HL-60/S4 (cell line): ENCODE data around the gene TNRC6A.
"Not testable (repeated sequence)": the region's sequence is repeated elsewhere in the genome, so short reads cannot be mapped to it uniquely, and the experiment has no call there.

Source experiments
- in situ Hi-C: fragments of 300-500 bp; cut with MboI; formaldehyde crosslinking; loops from 2 replicates; pipeline ENCODE4 v1.14.3; 2022; ENCODE audit warnings: low sequenced_read_pairs

The TNRC6A gene

GRCh38 chr16:24723663-24724062 is 5.8 kb upstream of the TNRC6A start:
- in situ Hi-C loops, result no loop called here

GRCh38 chr16:24728011-24728410 is 1.4 kb upstream of the TNRC6A start:
- in situ Hi-C loops, result no loop called here

GRCh38 chr16:24728891-24729242 is 584 bp upstream of the TNRC6A start:
- in situ Hi-C loops, result no loop called here

GRCh38 chr16:24729951-24730815 is 732 bp downstream of the TNRC6A start:
- in situ Hi-C loops, result no loop called here

GRCh38 chr16:24730914-24731313 is 1.5 kb downstream of the TNRC6A start:
- in situ Hi-C loops, result no loop called here

- in situ Hi-C loops, result no loop called here
Measured at GRCh38 chr16:24731722-24732419, 2.4 kb downstream of the TNRC6A start.

- in situ Hi-C loops, result no loop called here
Measured at GRCh38 chr16:24734382-24734781, 4.9 kb downstream of the TNRC6A start.

GRCh38 chr16:24736758-24737157 is 7.3 kb downstream of the TNRC6A start:
- in situ Hi-C loops, result no loop called here

- in situ Hi-C loops, result no loop called here
Measured at GRCh38 chr16:24737391-24737871, 8.0 kb downstream of the TNRC6A start.

- in situ Hi-C loops, result no loop called here
Measured at GRCh38 chr16:24737916-24738594, 8.6 kb downstream of the TNRC6A start.

- in situ Hi-C loops, result no loop called here
Measured at GRCh38 chr16:24738895-24739294, 9.4 kb downstream of the TNRC6A start.

- in situ Hi-C loops, result no loop called here
Measured at GRCh38 chr16:24741862-24742261, 12.4 kb downstream of the TNRC6A start.

GRCh38 chr16:24742610-24743009 is 13.2 kb downstream of the TNRC6A start:
- in situ Hi-C loops, result not testable (repeated sequence)

GRCh38 chr16:24745391-24745790 is 15.9 kb downstream of the TNRC6A start:
- in situ Hi-C loops, result no loop called here

- in situ Hi-C loops, result no loop called here
Measured at GRCh38 chr16:24745791-24746190, 16.3 kb downstream of the TNRC6A start.

GRCh38 chr16:24747441-24747840 is 18.0 kb downstream of the TNRC6A start:
- in situ Hi-C loops, result no loop called here

GRCh38 chr16:24748242-24748641 is 18.8 kb downstream of the TNRC6A start:
- in situ Hi-C loops, result no loop called here

GRCh38 chr16:24749310-24749709 is 19.9 kb downstream of the TNRC6A start:
- in situ Hi-C loops, result no loop called here

- in situ Hi-C loops, result not testable (repeated sequence)
Measured at GRCh38 chr16:24749872-24750271, 20.4 kb downstream of the TNRC6A start.

- in situ Hi-C loops, result no loop called here
Measured at GRCh38 chr16:24753000-24753399, 23.5 kb downstream of the TNRC6A start.

GRCh38 chr16:24753437-24753836 is 24.0 kb downstream of the TNRC6A start:
- in situ Hi-C loops, result no loop called here

GRCh38 chr16:24754543-24754942 is 25.1 kb downstream of the TNRC6A start:
- in situ Hi-C loops, result no loop called here
